GM18858 (cell line): Measurements from ENCODE around the gene ARFIP2.
"Not testable (repeated sequence)": the region's sequence is repeated elsewhere in the genome, so short reads cannot be mapped to it uniquely, and the experiment has no call there.

Experiments
- ATAC-seq: cut with Tn5 transposase; IDR thresholded peaks from one replicate; pipeline ENCODE4 v1.9.1; 2021; ENCODE audit not compliant: unreplicated experiment

ARFIP2 gene

GRCh38 chr11:6481012-6481923 lies at the start of gene ARFIP2, which contains the start of gene TIMM10B:
TSS of gene ARFIP2 (minus strand) at chr11:6481331. CDS start at chr11:6480421, 910 bp downstream.
TSS of gene TIMM10B (plus strand) at chr11:6481501. CDS start at chr11:6481517, 16 bp downstream.
- ATAC-seq: peak; percentile 98

GRCh38 chr11:6530848-6531247 lies 49.7 kb upstream of the ARFIP2 start:
- ATAC-seq: no peak

DNA sequence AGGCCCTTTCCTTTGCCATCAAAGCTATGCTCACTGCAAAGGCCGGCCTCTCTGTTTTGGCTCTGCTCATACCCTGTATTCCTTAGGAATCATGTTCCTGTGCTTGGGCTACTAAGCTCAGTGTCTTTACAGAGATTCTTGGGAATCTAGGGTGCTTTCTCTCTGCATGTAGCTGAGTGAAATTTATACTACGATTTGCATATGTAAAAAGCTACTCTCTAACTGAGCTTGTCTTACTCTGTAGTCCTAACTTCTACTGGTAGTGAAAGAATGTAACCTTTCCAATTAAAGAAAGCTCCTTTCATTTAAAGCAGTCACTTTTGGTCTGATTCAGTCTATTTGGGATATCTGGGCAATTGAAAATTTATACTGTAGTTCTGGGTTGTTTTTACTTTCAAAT lies 48.1 kb upstream of the ARFIP2 start:
- no peak for ATAC-seq

- ATAC-seq: peak; percentile 66
These were observed 45.4 kb upstream of the ARFIP2 start for GRCh38 chr11:6526411-6527135.

DNA sequence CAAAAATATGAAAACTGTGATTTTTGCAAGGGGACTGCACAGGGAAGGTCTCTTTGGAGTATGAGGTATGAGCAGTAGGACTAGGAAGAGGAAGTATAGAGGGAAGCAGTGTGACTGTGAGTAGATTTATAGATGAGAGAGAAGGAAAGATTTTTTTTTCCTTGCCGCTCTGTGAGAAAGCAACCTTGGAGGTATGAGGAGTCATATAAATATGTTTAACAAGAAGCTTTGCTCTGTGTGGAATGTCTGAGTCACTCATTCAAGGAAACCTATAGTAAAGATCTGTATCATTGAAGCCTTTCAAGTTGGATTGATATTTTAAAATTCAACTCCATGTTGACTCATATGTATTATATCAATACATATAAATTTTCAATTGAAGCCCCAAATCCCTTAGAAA lies 42.1 kb upstream of the ARFIP2 start:
- ATAC-seq: no peak

DNA sequence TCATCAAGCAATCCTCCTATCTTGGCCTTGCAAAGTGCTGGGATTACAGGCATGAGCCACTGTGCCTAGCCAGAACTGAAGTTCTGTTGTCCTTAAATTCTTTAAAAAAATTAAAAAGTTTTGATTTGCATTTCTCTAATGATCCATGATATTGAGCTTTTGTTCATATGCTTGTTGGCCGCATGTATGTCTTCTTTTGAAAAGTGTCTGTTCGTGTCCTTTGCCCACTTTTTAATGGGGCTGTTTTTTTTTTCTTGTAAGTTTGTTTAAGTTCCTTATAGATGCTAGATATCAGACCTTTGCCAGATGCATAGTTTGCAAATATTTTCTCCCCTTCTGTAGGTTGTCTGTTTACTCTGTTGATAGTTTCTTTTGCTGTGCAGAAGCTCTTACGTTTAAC lies 40.8 kb upstream of the ARFIP2 start:
- ATAC-seq: not testable (repeated sequence)

DNA sequence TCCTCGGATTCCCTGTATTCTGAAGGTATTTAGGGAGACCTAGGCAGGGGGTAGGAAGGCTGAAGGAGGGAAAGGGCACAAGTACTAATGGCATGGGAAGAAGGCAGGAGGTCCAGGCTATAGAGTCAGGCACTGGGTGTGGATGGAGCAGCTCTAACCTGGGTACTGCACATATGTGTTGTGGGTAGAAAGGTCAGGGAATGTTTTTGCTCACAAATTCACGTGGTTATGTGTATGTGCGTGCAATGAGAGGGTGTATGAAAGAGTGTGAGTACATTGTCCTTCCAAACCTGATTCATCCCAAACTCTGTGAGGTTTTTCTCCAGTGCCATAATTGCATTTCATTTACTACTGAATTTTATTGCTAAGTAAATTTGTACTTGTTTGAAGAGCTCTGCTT lies 39.1 kb upstream of the ARFIP2 start:
- ATAC-seq: no peak

GRCh38 chr11:6516865-6517264 lies 35.7 kb upstream of the ARFIP2 start:
- no peak for ATAC-seq

GRCh38 chr11:6505577-6506240 lies 24.6 kb upstream of the ARFIP2 start:
- no peak for ATAC-seq

GRCh38 chr11:6504166-6504565 lies 23.0 kb upstream of the ARFIP2 start:
- ATAC-seq: no peak

GRCh38 chr11:6502382-6502781 lies 21.3 kb upstream of the ARFIP2 start:
- ATAC-seq: no peak

- ATAC-seq: no peak
These were observed 17.4 kb upstream of the ARFIP2 start for GRCh38 chr11:6498544-6498943.

DNA sequence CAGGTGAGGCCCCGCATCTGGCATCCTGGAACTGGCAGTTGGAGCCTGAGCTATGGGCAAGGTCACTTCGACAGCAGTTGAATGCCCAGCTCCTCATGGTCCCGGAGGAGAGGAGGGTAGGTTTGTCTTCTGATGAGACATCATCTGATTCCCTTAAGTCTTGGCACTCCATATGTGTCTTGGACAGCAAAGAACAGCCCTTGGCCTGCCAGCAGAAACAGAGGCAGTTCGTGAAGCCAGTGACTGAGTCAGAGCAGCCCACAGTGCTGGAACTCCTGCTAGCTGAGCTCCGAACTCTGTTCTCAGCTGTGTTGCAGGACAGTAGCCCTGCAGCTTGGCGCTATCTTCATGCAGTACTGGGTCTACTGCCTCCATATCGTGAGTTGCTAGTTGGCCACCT lies 17.0 kb upstream of the ARFIP2 start:
- ATAC-seq: no peak

GRCh38 chr11:6497069-6497839 lies 16.1 kb upstream of the ARFIP2 start, which contains the start of gene DNHD1:
TSS of gene DNHD1 (plus strand) at chr11:6497280. CDS start at chr11:6498216, 936 bp downstream.
- no peak for ATAC-seq

- ATAC-seq: no peak
These were observed 8.2 kb upstream of the ARFIP2 start for GRCh38 chr11:6489306-6489705.

- no peak for ATAC-seq
These were observed 7.7 kb upstream of the ARFIP2 start for GRCh38 chr11:6488821-6489220.

DNA sequence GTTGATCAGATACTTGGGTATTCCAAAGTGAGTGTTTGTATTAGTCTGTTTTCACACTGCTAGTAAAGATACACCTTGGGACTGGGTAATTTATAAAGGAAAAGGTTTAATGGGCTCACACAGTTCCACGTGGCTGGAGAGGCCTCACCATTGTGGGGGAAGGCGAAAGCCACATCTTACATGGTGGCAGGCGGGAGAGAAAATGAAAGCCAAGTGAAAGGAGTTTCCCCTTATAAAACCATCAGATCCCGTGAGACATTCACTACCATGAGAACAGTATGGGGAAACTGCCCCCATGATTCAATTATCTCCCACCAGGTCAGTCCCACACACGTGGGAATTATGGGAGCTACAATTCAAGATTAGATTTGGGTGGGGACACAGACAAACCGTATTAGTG lies 7.2 kb upstream of the ARFIP2 start:
- no peak for ATAC-seq

GRCh38 chr11:6486938-6487337 lies 5.8 kb upstream of the ARFIP2 start:
- ATAC-seq: no peak

GRCh38 chr11:6486256-6486655 lies 5.1 kb upstream of the ARFIP2 start:
- ATAC-seq: no peak

DNA sequence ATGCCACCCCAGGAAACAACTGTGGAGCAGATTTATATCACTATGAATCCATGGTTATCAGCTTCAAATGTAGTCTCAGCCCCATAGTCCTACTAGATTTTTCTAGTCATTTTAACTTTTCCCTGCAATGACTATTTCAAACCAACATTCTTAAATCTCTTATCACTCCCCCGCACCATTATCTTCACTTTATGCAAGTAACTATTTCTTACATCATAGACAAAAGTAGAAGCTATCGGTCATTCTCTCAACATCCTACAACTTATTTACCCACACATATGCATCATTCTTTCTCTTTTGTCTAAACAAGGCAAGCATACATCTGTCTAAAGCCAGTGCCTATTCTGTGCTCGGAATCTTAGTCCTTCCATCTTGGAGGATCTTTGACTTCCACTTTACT lies 4.5 kb upstream of the ARFIP2 start:
- no peak for ATAC-seq

DNA sequence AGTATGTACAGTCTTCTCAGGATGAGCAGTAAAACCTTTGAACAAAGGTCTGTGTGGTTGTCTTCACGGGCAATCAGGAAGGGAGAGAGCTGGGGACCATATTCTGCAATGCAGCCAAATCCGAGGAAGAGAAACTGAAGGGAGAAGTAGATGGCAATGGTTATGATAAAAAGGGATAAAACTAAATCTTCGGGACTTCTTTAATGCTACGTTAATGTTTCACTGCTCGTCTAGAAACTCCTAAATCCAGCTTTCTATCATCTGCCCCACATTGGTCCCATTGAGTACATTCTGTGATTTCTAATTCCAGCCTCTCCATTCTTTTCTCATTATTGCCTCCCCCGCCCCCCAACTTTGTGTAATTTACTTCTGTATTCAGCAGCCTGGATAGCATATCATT lies 1.9 kb upstream of the ARFIP2 start:
- ATAC-seq: no peak
